22Rv1 (cell line): Measurements from ENCODE around the gene SYNE1.

Experiments used
- ZFX ChIP-seq: fragments of 450-650 bp; IDR thresholded peaks from 2 replicates; pipeline ENCODE4 v1.6.1; 2017; ENCODE audit warnings: antibody characterized with exemption, borderline replicate concordance
- TF ChIP-seq, protein P1 (sequence below): fragments of 450-650 bp; IDR thresholded peaks from 2 replicates; pipeline ENCODE4 v1.5.1; 2017; ENCODE audit warnings: mild to moderate bottlenecking

DNA sequence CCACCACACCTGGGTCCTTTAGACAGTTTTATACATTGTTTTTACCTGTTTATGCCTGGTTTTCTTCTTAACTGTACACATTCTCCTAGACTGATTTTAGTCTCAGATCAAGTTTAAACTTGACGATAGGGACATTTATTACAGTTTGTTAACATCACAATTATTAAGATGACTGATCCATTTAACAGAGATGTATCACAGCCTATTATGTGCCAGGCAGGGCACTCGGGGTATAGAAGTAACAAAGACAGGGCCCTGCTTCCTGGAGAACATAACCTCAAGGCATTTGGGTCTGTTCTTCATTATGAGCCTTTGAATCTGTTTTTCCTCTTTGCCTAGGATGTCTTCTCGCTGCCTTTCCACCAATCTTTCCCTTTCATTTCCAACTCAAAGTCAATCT is 449.2 kb downstream of the SYNE1 start:
- TF ChIP-seq, protein P1, sequence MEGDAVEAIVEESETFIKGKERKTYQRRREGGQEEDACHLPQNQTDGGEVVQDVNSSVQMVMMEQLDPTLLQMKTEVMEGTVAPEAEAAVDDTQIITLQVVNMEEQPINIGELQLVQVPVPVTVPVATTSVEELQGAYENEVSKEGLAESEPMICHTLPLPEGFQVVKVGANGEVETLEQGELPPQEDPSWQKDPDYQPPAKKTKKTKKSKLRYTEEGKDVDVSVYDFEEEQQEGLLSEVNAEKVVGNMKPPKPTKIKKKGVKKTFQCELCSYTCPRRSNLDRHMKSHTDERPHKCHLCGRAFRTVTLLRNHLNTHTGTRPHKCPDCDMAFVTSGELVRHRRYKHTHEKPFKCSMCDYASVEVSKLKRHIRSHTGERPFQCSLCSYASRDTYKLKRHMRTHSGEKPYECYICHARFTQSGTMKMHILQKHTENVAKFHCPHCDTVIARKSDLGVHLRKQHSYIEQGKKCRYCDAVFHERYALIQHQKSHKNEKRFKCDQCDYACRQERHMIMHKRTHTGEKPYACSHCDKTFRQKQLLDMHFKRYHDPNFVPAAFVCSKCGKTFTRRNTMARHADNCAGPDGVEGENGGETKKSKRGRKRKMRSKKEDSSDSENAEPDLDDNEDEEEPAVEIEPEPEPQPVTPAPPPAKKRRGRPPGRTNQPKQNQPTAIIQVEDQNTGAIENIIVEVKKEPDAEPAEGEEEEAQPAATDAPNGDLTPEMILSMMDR, result no peak
- TF ChIP-seq ZFX, result no peak
